Measurements from ENCODE around the gene SPSB1.

DNA sequence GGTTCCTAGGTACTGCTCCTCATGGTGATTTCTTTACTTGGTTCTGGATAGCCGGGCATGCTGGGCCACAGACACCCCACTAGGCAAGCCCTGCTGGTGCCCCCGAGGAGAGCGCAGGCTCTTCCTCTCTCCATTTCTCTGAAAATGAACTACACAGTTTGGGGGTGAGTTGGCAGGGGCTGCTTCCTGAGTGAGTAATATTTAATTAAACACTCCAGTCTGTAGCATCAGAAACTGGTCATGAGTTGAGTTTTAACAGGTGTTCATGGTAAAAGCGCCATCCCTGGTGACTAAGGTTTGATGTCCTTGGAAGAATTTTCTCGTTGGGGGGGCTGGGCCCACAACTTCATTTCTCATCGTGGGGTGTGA lies 1.7 kb downstream of the SPSB1 start:
- TF ChIP-seq, protein P1, sequence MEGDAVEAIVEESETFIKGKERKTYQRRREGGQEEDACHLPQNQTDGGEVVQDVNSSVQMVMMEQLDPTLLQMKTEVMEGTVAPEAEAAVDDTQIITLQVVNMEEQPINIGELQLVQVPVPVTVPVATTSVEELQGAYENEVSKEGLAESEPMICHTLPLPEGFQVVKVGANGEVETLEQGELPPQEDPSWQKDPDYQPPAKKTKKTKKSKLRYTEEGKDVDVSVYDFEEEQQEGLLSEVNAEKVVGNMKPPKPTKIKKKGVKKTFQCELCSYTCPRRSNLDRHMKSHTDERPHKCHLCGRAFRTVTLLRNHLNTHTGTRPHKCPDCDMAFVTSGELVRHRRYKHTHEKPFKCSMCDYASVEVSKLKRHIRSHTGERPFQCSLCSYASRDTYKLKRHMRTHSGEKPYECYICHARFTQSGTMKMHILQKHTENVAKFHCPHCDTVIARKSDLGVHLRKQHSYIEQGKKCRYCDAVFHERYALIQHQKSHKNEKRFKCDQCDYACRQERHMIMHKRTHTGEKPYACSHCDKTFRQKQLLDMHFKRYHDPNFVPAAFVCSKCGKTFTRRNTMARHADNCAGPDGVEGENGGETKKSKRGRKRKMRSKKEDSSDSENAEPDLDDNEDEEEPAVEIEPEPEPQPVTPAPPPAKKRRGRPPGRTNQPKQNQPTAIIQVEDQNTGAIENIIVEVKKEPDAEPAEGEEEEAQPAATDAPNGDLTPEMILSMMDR (IDR thresholded peaks at IDR 0.05): no peak
- no peak for TF ChIP-seq POLR2A (IDR thresholded peaks at IDR 0.05)
- TF ChIP-seq POLR2AphosphoS5 (IDR thresholded peaks at IDR 0.05): no peak

Measured in prostate gland (tissue), 2 donors.